OCI-LY7 (cell line): ENCODE data around the gene TADA1. TPM values are rescaled to one million over a fixed set of nuclear protein-coding genes. Genes with fewer than 3 reads are reported as not detected.

ENCODE experiments used
- BruUV-seq: library from RNA; stranded (reverse); fragments of 400-500 nt; replicated peaks from 2 replicates; lab custom pipeline; 2021; lab: Mats Ljungman, UMichigan
- CTCF ChIA-PET: fragments of 300-600 bp; sonication (Branson Sonifier 250); formaldehyde crosslinking; loops from one replicate; lab custom pipeline; 2022; ENCODE audit warnings: antibody characterized with exemption; ENCODE audit not compliant: unreplicated experiment; lab: Charles Lee
- POLR2A ChIA-PET: fragments of 300-600 bp; sonication (Branson Sonifier 250); formaldehyde crosslinking; loops from one replicate; lab custom pipeline; 2022; ENCODE audit warnings: antibody characterized with exemption; lab: Charles Lee
- DNase-seq: peaks from one replicate; pipeline ENCODE4 v3.0.0-alpha.2; 2015; ENCODE audit warnings: low spot score
- H2AFZ ChIP-seq: fragments of 200-600 bp; sonication (generic), shearing (Covaris generic); 2 replicates; pipeline ENCODE4 v1.6.1; 2014; ENCODE audit warnings: mild to moderate bottlenecking, antibody characterized with exemption, low read length, moderate library complexity
- H3K27ac ChIP-seq: fragments of 200-600 bp; sonication (generic); 2 replicates; pipeline ENCODE4 v1.5.1; 2014; ENCODE audit warnings: mixed run types, low read depth, mild to moderate bottlenecking, moderate library complexity, low read length, inconsistent platforms; ENCODE audit not compliant: poor library complexity, severe bottlenecking
- H3K36me3 ChIP-seq: fragments of 200-600 bp; sonication (generic); 2 replicates; pipeline ENCODE4 v1.6.1; 2014; ENCODE audit warnings: mild to moderate bottlenecking, antibody characterized with exemption, low read length, moderate library complexity, mixed read lengths; ENCODE audit not compliant: insufficient read depth
- H3K4me1 ChIP-seq: fragments of 200-600 bp; sonication (generic); 2 replicates; pipeline ENCODE4 v1.5.1; 2014; ENCODE audit warnings: mild to moderate bottlenecking, low read length; ENCODE audit not compliant: insufficient read depth, poor library complexity, severe bottlenecking
- H3K4me2 ChIP-seq: fragments of 200-600 bp; sonication (generic); 2 replicates; pipeline ENCODE4 v1.6.1; 2014; ENCODE audit warnings: mild to moderate bottlenecking, low read length
- H3K4me3 ChIP-seq: fragments of 200-600 bp; sonication (generic); 2 replicates; pipeline ENCODE4 v1.5.1; 2014; ENCODE audit warnings: mild to moderate bottlenecking, low read depth, low read length; ENCODE audit not compliant: poor library complexity, severe bottlenecking
- H3K79me2 ChIP-seq: fragments of 200-600 bp; sonication (generic); 2 replicates; pipeline ENCODE4 v1.6.1; 2016; ENCODE audit warnings: low read depth, mild to moderate bottlenecking, low read length, moderate library complexity, mixed read lengths; ENCODE audit not compliant: insufficient read depth
- H3K9me2 ChIP-seq: fragments of 200-600 bp; sonication (generic); 2 replicates; pipeline ENCODE4 v1.6.1; 2016; ENCODE audit warnings: mild to moderate bottlenecking, low read length, mixed read lengths; ENCODE audit not compliant: insufficient read depth
- H3K9me3 ChIP-seq: fragments of 200-600 bp; sonication (generic); 2 replicates; pipeline ENCODE4 v1.6.1; 2014; ENCODE audit warnings: mild to moderate bottlenecking, mixed run types, low read length, mixed read lengths
- H4K20me1 ChIP-seq: fragments of 200-600 bp; sonication (generic); 2 replicates; pipeline ENCODE4 v1.6.1; 2014; ENCODE audit warnings: mild to moderate bottlenecking, antibody characterized with exemption, low read length, moderate library complexity, mixed read lengths; ENCODE audit not compliant: insufficient read depth
- CTCF ChIP-seq: fragments of 200-600 bp; sonication (generic); conservative IDR thresholded peaks from 2 replicates; pipeline ENCODE4 v1.5.1; 2014; ENCODE audit warnings: mild to moderate bottlenecking, antibody characterized with exemption, low read length, moderate library complexity, mixed read lengths
- EZH2phosphoT487 ChIP-seq: fragments of 200-600 bp; sonication (generic); IDR thresholded peaks from 2 replicates; pipeline ENCODE4 v1.6.1; 2018; ENCODE audit warnings: low read depth, borderline replicate concordance, mild to moderate bottlenecking, mixed run types, antibody characterized with exemption, low read length, moderate library complexity, mixed read lengths
- intact Hi-C: fragments of 100-400 bp; cut with micrococcal nuclease; formaldehyde crosslinking; loops from one replicate; pipeline ENCODE4 v1.10.0; 2022; ENCODE audit not compliant: unreplicated experiment
- total RNA-seq, 2 experiments: library from RNA; depleted of rRNA in 1 of 2; stranded (reverse); fragments of >200 nt in 1 of 2; shearing (Covaris generic) in 1 of 2; gene quantifications; 2 replicates each; pipeline ENCODE4 v1.2.3, GENCODE V29; 2014 to 2022

The TADA1 gene
- total RNA-seq, 2 experiments from 2014 or later: 16.4 to 16.9 TPM

DNA sequence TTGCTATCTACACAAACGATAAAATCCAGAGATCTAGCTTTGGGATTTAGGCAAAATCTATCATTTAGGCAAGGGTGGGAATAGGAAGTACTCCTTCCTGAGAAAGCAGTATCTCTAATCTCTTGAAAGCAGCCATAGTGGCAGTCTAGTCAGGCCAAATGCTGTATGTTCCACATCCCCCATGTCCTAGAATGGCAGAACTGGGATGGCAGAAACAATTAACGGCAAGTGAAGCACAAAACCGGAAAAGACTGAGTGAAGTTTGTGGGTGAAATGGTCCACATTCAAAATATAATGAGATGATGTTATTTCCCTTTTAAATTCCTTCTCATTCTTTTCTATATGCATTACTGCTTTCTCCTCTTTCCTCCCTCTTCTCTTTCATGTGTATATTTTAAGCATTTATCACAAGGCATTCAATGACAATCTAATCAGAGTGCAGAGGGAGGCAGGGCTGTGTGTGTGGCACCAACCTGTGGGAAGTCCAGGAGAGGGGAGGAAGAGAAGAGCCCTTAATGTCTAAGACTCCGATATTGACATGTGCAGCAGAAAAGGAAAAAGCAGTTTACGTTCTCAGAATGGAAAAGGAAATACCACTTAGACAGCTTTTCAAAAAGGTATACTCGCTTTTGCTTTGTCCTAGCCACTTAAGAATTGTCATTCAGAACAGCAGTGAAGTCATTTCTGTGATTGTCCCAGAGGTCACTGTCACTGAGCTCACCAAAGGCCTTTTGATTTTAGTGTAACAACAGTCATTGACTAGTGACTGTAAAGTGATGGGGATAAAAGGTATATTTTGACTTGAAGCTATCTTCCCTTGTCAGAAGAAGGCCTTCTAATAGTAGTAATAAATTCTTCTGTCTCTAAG lies 42.3 kb upstream of the TADA1 start:
- no peaks in the 10 kb centered on the region for H3K9me2 ChIP-seq
- no peaks in the 10 kb centered on the region for H3K36me3 ChIP-seq
- no peak overlapping the region for H2AFZ ChIP-seq
- POLR2A ChIA-PET: interaction anchor here (0.8 kb wide), 1 partner anchor 1162 kb away, joined by 3 read pairs; no protein-coding TSS in a partner anchor
- no TSS peak for BruUV-seq
- H3K4me2 ChIP-seq: no peak overlapping the region
- intact Hi-C loops: loop anchor here (10.0 kb wide), 1 partner anchor 616 kb away; no protein-coding TSS in a partner anchor
- H3K4me3 ChIP-seq: no peak overlapping the region
- no peaks in the 10 kb centered on the region for H3K9me3 ChIP-seq
- no peak overlapping the region for H3K27ac ChIP-seq
- no peak for DNase-seq
- no peaks in the 10 kb centered on the region for H3K79me2 ChIP-seq
- H4K20me1 ChIP-seq: no peaks in the 10 kb centered on the region
- no peak for TF ChIP-seq CTCF
- no peak for TF ChIP-seq EZH2phosphoT487
- CTCF ChIA-PET: no interaction called here
- H3K4me1 ChIP-seq: peaks cover 3% of the 10 kb centered on the region

GRCh38 chr1:166915941-166916340 lies 39.9 kb upstream of the TADA1 start:
- H3K9me3 ChIP-seq: peaks cover 16% of the 10 kb centered on the region
- no peaks in the 10 kb centered on the region for H3K79me2 ChIP-seq
- H3K4me1 ChIP-seq: no peaks in the 10 kb centered on the region
- no peaks in the 10 kb centered on the region for H3K36me3 ChIP-seq
- no peak for TF ChIP-seq EZH2phosphoT487
- TF ChIP-seq CTCF: no peak
- no TSS peak for BruUV-seq
- H3K9me2 ChIP-seq: no peaks in the 10 kb centered on the region
- POLR2A ChIA-PET: no interaction called here
- H3K27ac ChIP-seq: no peak overlapping the region
- no peak overlapping the region for H3K4me2 ChIP-seq
- H4K20me1 ChIP-seq: no peaks in the 10 kb centered on the region
- H3K4me3 ChIP-seq: no peak overlapping the region
- no peak overlapping the region for H2AFZ ChIP-seq
- DNase-seq: no peak
- intact Hi-C loops: loop anchor here (10.0 kb wide), 1 partner anchor 619 kb away; no protein-coding TSS in a partner anchor
- CTCF ChIA-PET: interaction anchor here (1.1 kb wide), 1 partner anchor 143 kb away, joined by 3 read pairs; no protein-coding TSS in a partner anchor
